ENCODE results near the gene MEN1. TPM values are rescaled to one million over a fixed set of nuclear protein-coding genes. Genes with fewer than 3 reads are reported as not detected.

The MEN1 gene
- total and polyA plus RNA-seq, 9 of the 15 experiments (the other 6 are each of a cell fraction or from before 2014, with no cell fraction given): 3.4 to 57.2 (median 19.3) TPM

DNA sequence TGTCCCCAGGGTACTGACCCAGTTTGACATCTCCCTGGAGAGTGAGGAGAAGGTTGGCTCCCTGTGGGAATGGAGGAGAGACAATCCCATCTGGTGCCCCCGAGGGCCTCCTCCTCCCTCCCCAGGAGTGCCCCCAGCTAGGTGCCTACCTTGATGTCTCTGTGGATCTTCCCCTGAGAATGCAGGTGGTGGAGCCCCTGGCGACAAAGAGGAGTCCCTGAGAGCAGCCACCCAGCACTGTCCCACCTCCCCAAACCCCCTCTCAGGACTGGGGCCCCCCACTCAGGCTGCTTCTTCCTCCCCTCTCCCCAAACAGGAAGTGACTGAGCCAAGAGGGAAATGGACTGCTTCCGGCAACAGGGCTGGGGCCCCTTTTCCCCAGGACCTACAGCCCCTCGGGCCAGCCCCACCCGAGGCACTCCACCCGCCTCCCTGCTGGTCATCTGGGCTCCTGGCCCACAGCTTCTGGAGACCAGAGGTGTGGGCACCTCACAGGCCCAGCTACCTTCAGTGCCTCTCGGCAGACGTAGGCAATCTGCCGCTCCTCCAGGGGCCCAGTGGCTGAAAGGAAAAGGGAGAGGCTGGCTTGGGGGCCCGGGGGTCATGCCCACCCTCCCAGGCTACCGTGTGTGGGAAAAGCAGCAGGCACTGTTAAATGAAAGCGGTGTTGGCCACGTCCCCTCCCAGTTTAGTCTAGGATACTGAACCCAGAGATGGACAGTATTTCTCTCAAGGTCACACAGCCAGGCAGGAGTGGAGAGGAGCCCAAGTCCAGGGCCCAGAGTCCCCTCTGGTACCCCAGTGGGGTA lies 8.6 kb downstream of the MEN1 start:
- no peak for ATAC-seq
- Histone ChIP-seq H4K20me1 (replicated peaks; ENCODE audit: control insufficient read depth, insufficient read depth, low read length) (no peaks in the 10 kb centered on the region), H3K27me3 (ENCODE audit: control insufficient read depth in 2 of 2, insufficient read depth in 2 of 2, low read length in 2 of 2) (no peaks in the 10 kb centered on the region), H3K9me3 (replicated peaks; ENCODE audit: control insufficient read depth, insufficient read depth, low read depth, low read length) (no peaks in the 10 kb centered on the region), H3K9ac (ENCODE audit: insufficient read depth in 1 of 2, low read depth in 2 of 2, low read length in 2 of 2) (peak overlapping the region in 1 of 2 experiments; percentile 85; a peak in 2 of 4 replicates), H3K4me2 (ENCODE audit: insufficient read depth, low read length) (peak overlapping the region; percentile 91; the same call in 1 of the 2 replicates), H3K36me3 (ENCODE audit: control insufficient read depth, insufficient read depth, low read length) (peaks cover 30% of the 10 kb centered on the region; the same call in 2 of the 3 replicates), H3K79me2 (ENCODE audit: control insufficient read depth, insufficient read depth, low read length) (no peaks in the 10 kb centered on the region), H2AFZ (ENCODE audit: low read depth, low read length) (no peak overlapping the region), H3K4me1 (replicated peaks in 1 of 2; ENCODE audit: control insufficient read depth in 2 of 2, insufficient read depth in 2 of 2, low read length in 2 of 2) (peaks cover 30 to 70% of the 10 kb centered on the region in 2 experiments), H3K9me1 (ENCODE audit: control insufficient read depth, insufficient read depth, low read length) (no peaks in the 10 kb centered on the region), H3K4me3 (no peak overlapping the region; the same call in 1 of the 2 replicates), H3K27ac (ENCODE audit: extremely low read depth, low read depth, low read length) (no peak overlapping the region)
- in situ Hi-C loops (cut with MboI): no loop called here
- BruUV-seq (replicated peaks): no TSS peak
- intact Hi-C loops (cut with micrococcal nuclease): loop anchor here (2.0 to 5.0 kb wide), 2 partner anchors 23 to 41 kb away; partner anchors contain the start of genes CDC42BPG and SF1
- DNase-seq (ENCODE audit: extremely low read depth in 1 of 4, low spot score in 3 of 4): no peak
- FAIRE-seq: no peak
- ChIA-PET POLR2A (interaction anchor here (0.7 kb wide), 2 partner anchors 42 to 632 kb away, joined by 3 read pairs; partner anchors contain the start of gene PYGM), CTCF (ENCODE audit: low intra/inter-chr PET ratio) (no interaction called here)
- TF ChIP-seq CC2D1A (IDR thresholded peaks at IDR 0.05): no peak
- TF ChIP-seq, protein P1, sequence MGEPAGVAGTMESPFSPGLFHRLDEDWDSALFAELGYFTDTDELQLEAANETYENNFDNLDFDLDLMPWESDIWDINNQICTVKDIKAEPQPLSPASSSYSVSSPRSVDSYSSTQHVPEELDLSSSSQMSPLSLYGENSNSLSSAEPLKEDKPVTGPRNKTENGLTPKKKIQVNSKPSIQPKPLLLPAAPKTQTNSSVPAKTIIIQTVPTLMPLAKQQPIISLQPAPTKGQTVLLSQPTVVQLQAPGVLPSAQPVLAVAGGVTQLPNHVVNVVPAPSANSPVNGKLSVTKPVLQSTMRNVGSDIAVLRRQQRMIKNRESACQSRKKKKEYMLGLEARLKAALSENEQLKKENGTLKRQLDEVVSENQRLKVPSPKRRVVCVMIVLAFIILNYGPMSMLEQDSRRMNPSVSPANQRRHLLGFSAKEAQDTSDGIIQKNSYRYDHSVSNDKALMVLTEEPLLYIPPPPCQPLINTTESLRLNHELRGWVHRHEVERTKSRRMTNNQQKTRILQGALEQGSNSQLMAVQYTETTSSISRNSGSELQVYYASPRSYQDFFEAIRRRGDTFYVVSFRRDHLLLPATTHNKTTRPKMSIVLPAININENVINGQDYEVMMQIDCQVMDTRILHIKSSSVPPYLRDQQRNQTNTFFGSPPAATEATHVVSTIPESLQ (CRISPR knock-in tag; IDR thresholded peaks at IDR 0.05): no peak
- peak; percentile 12 for TF ChIP-seq ZFP36 (IDR thresholded peaks at IDR 0.05; ENCODE audit: low read depth, low read length, partially characterized antibody)
- TF ChIP-seq PML (IDR thresholded peaks at IDR 0.05; ENCODE audit: low read length): no peak
- no peak for TF ChIP-seq RBM15 (IDR thresholded peaks at IDR 0.05; ENCODE audit: insufficient read depth, low read length)
- TF ChIP-seq TGIF2 (CRISPR knock-in tag; IDR thresholded peaks at IDR 0.05): peak; percentile 24; the same call in 1 of the 2 replicates
- TF ChIP-seq ZNF121 (CRISPR knock-in tag; conservative IDR thresholded peaks at IDR 0.05): no peak
- no peak for TF ChIP-seq CCNT2 (IDR thresholded peaks at IDR 0.05; ENCODE audit: borderline replicate concordance, extremely low read depth, insufficient read length, low read depth, low read length)
- TF ChIP-seq KDM5B (IDR thresholded peaks at IDR 0.05; ENCODE audit: insufficient replicate concordance, low read depth, low read length): no peak
- TF ChIP-seq CHD4 (IDR thresholded peaks at IDR 0.05; ENCODE audit: insufficient read depth, insufficient replicate concordance, low read depth, low read length, poor library complexity, severe bottlenecking): no peak
- 0 out of 2 replicates have a peak, but pooled peaks have one; percentile 9 for TF ChIP-seq ZBTB7A (IDR thresholded peaks at IDR 0.05; ENCODE audit: borderline replicate concordance, control insufficient read depth, low read depth, low read length)
- 90% methylated on average over 7 of the region's 13 CpGs for WGBS (ENCODE audit: insufficient coverage, low coverage, missing lambda C conversion rate)
